ENCODE measurements around the gene TIMMDC1. TPM values are rescaled to one million over a fixed set of nuclear protein-coding genes. Genes with fewer than 3 reads are reported as not detected.
A peak's percentile ranks its signal among the peaks of the same experiment; 100 is the strongest.

The TIMMDC1 gene
- total RNA-seq (ENCODE audit: low replicate concordance) = 114 and 139 TPM in 2 replicates
- long read RNA-seq, transcript TIMMDC1-208 (7 exons, 2,394 nt) = major isoform, 386 of 419 reads
- long read RNA-seq, partial matches to known transcripts = 5 of 419 reads
- long read RNA-seq, other reads (novel, unspliced or antisense) = 27 of 419 reads

GRCh38 chr3:119498186-119499011 lies at the start of gene TIMMDC1:
TSS of gene TIMMDC1 (plus strand) at chr3:119498547. CDS start at chr3:119498734, 187 bp downstream.
- DNase-seq (ENCODE audit: extremely low spot score, unreplicated experiment) = peak; percentile 96
- Mint-ChIP-seq H3K36me3 (peaks cover 4% of the 10 kb centered on the region), H3K9me3 (no peaks in the 10 kb centered on the region), H3K27ac (peak within 1 kb of the TSS; percentile 99), H3K4me3 (peak within 1 kb of the TSS; percentile 100), H3K4me1 (ENCODE audit: unreplicated experiment) (peaks cover 13% of the 10 kb centered on the region), H3K27me3 (no peaks in the 10 kb centered on the region)
- no peak for TF ChIP-seq CTCF (conservative IDR thresholded peaks at IDR 0.05)

GRCh38 chr3:119453822-119454221 lies 44.5 kb upstream of the TIMMDC1 start:
- H3K27ac Mint-ChIP-seq = no peak overlapping the region
- no peaks in the 10 kb centered on the region for H3K4me1 Mint-ChIP-seq (ENCODE audit: unreplicated experiment)
- H3K27me3 Mint-ChIP-seq = no peaks in the 10 kb centered on the region
- H3K36me3 Mint-ChIP-seq = peaks cover 31% of the 10 kb centered on the region
- H3K4me3 Mint-ChIP-seq = no peak overlapping the region
- H3K9me3 Mint-ChIP-seq = no peaks in the 10 kb centered on the region
- no peak for TF ChIP-seq CTCF (conservative IDR thresholded peaks at IDR 0.05)
- no peak for DNase-seq (ENCODE audit: extremely low spot score, unreplicated experiment)

GRCh38 chr3:119456469-119456868 lies 41.9 kb upstream of the TIMMDC1 start:
- TF ChIP-seq CTCF (conservative IDR thresholded peaks at IDR 0.05) = no peak
- no peaks in the 10 kb centered on the region for H3K27me3 Mint-ChIP-seq
- peaks cover 24% of the 10 kb centered on the region for H3K36me3 Mint-ChIP-seq
- no peak for DNase-seq (ENCODE audit: extremely low spot score, unreplicated experiment)
- no peaks in the 10 kb centered on the region for H3K9me3 Mint-ChIP-seq
- no peaks in the 10 kb centered on the region for H3K4me1 Mint-ChIP-seq (ENCODE audit: unreplicated experiment)
- H3K4me3 Mint-ChIP-seq = no peak overlapping the region
- no peak overlapping the region for H3K27ac Mint-ChIP-seq

GRCh38 chr3:119457246-119457645 lies 41.1 kb upstream of the TIMMDC1 start:
- DNase-seq (ENCODE audit: extremely low spot score, unreplicated experiment) = no peak
- no peaks in the 10 kb centered on the region for H3K4me1 Mint-ChIP-seq (ENCODE audit: unreplicated experiment)
- peaks cover 19% of the 10 kb centered on the region for H3K36me3 Mint-ChIP-seq
- no peak overlapping the region for H3K27ac Mint-ChIP-seq
- no peaks in the 10 kb centered on the region for H3K27me3 Mint-ChIP-seq
- no peaks in the 10 kb centered on the region for H3K9me3 Mint-ChIP-seq
- TF ChIP-seq CTCF (conservative IDR thresholded peaks at IDR 0.05) = no peak
- H3K4me3 Mint-ChIP-seq = no peak overlapping the region

- peaks cover 16% of the 10 kb centered on the region for H3K4me1 Mint-ChIP-seq (ENCODE audit: unreplicated experiment)
- DNase-seq (ENCODE audit: extremely low spot score, unreplicated experiment) = peak; percentile 99
- H3K27me3 Mint-ChIP-seq = no peaks in the 10 kb centered on the region
- H3K4me3 Mint-ChIP-seq = peak within 1 kb of the TSS; percentile 99
- TF ChIP-seq CTCF (conservative IDR thresholded peaks at IDR 0.05) = peak; percentile 49
- H3K27ac Mint-ChIP-seq = peak within 1 kb of the TSS; percentile 97
- no peaks in the 10 kb centered on the region for H3K9me3 Mint-ChIP-seq
- peaks cover 10% of the 10 kb centered on the region for H3K36me3 Mint-ChIP-seq
Observed at GRCh38 chr3:119463171-119464169, 34.9 kb upstream of the TIMMDC1 start, which contains the start of gene TMEM39A. TSS of gene TMEM39A (minus strand) at chr3:119463615. CDS start at chr3:119462074, 1,541 bp downstream.

Data from type B pancreatic cell (in vitro differentiated cells).